ENCODE data around the gene ANKRD34A. TPM values are rescaled to one million over a fixed set of nuclear protein-coding genes. Genes with fewer than 3 reads are reported as not detected.

ANKRD34A gene
- total and polyA plus RNA-seq, 2 of the 13 experiments (the other 11 are each of a cell fraction or from before 2014, with no cell fraction given), result 0.05 to 0.07 TPM

DNA sequence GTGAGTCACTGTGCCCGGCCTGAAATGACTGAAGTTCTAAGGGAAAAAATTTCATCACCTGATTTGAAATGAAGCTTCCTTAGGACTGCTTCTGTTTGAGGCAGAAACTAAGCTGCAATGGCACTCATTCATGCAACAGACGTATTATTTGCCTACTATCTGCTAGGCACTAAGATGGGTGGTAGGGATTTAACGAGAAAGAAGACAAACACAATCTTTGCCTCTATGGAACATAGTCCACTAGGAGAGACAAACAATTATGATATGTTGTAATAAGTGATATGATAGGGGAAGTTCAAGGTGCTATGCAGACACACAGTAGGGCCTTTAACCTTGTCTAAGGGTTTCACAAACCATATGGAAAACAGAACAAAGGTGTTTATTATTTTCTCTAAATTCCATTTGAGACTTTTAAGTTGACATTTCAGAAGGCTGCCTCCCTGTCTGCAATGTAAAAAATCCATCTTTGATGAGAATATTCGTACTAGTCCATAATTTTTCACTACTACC lies 17.8 kb downstream of the ANKRD34A start:
- intact Hi-C loops (cut with micrococcal nuclease; ENCODE audit: unreplicated experiment), result no loop called here

More for the DNA sequence above, 17.8 kb downstream of the ANKRD34A start:
- no peak for FAIRE-seq
- Histone ChIP-seq H3K27ac (ENCODE audit: extremely low read length, insufficient read depth, low read length) (no peak overlapping the region), H3K4me2 (ENCODE audit: low read depth, low read length) (no peak overlapping the region), H3K79me2 (ENCODE audit: insufficient read depth, low read length) (no peaks in the 10 kb centered on the region), H4K20me1 (ENCODE audit: insufficient read depth, low read length) (no peaks in the 10 kb centered on the region), H3K9ac (ENCODE audit: insufficient read depth, low read depth, low read length) (no peak overlapping the region), H3K27me3 (ENCODE audit: control insufficient read depth in 1 of 2, insufficient read depth in 2 of 2, low read length in 2 of 2) (no peaks in the 10 kb centered on the region), H3K9me3 (ENCODE audit: low read length) (no peaks in the 10 kb centered on the region), H3K4me1 (ENCODE audit: insufficient read depth, low read length) (peaks cover 6% of the 10 kb centered on the region), H3K36me3 (replicated peaks in 1 of 2; ENCODE audit: control insufficient read depth in 1 of 2, insufficient read depth in 2 of 2, low read length in 2 of 2) (peaks cover 4 to 18% of the 10 kb centered on the region in 2 experiments; a peak in 4 of 5 replicates), H3K4me3 (replicated peaks in 1 of 3; ENCODE audit: insufficient read depth in 1 of 3, low read depth in 2 of 3, low read length in 3 of 3) (no peak overlapping the region), H2AFZ (ENCODE audit: low read length) (no peak overlapping the region)
- no TSS peak for BruUV-seq (replicated peaks)
- ATAC-seq, result no peak
- DNase-seq (ENCODE audit: low spot score), result no peak
- POLR2A ChIA-PET, result interaction anchor here (1.0 to 1.1 kb wide), 2 partner anchors 9 to 11 kb away, joined by 3 to 4 read pairs; partner anchors contain the start of gene LIX1L
- CTCF ChIA-PET (ENCODE audit: low intra/inter-chr PET ratio, low total read pairs), result no interaction called here
- TF ChIP-seq ZKSCAN1 (IDR thresholded peaks at IDR 0.05; ENCODE audit: low read length), result peak; percentile 94
- no peak for TF ChIP-seq ZFP36L1 (CRISPR knock-in tag; IDR thresholded peaks at IDR 0.05)
- TF ChIP-seq HNF4A (CRISPR knock-in tag; IDR thresholded peaks at IDR 0.05), result peak; percentile 57
- TF ChIP-seq, protein P1, sequence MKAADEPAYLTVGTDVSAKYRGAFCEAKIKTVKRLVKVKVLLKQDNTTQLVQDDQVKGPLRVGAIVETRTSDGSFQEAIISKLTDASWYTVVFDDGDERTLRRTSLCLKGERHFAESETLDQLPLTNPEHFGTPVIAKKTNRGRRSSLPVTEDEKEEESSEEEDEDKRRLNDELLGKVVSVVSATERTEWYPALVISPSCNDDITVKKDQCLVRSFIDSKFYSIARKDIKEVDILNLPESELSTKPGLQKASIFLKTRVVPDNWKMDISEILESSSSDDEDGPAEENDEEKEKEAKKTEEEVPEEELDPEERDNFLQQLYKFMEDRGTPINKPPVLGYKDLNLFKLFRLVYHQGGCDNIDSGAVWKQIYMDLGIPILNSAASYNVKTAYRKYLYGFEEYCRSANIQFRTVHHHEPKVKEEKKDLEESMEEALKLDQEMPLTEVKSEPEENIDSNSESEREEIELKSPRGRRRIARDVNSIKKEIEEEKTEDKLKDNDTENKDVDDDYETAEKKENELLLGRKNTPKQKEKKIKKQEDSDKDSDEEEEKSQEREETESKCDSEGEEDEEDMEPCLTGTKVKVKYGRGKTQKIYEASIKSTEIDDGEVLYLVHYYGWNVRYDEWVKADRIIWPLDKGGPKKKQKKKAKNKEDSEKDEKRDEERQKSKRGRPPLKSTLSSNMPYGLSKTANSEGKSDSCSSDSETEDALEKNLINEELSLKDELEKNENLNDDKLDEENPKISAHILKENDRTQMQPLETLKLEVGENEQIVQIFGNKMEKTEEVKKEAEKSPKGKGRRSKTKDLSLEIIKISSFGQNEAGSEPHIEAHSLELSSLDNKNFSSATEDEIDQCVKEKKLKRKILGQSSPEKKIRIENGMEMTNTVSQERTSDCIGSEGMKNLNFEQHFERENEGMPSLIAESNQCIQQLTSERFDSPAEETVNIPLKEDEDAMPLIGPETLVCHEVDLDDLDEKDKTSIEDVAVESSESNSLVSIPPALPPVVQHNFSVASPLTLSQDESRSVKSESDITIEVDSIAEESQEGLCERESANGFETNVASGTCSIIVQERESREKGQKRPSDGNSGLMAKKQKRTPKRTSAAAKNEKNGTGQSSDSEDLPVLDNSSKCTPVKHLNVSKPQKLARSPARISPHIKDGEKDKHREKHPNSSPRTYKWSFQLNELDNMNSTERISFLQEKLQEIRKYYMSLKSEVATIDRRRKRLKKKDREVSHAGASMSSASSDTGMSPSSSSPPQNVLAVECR (CRISPR knock-in tag; IDR thresholded peaks at IDR 0.05; ENCODE audit: borderline replicate concordance), result no peak
- in situ Hi-C loops (cut with HindIII; ENCODE audit: extremely low pct_ligation_motif_present, low pct_unique_long_range_greater_than_20kb), result no loop called here
- WGBS (ENCODE audit: low lambda C conversion rate), result 85% methylated on average over 4 of the region's 4 CpGs
